CD4-positive, alpha-beta T cell treated with Interleukin-17A for 4 hours (primary cell): ENCODE data around the gene FXYD2.

Source experiments
- DNase-seq: peaks from one replicate; pipeline ENCODE4 v3.0.0-alpha.2; 2020; ENCODE audit warnings: mixed read lengths

Gene FXYD2

GRCh38 chr11:117834838-117835443 lies 10.4 kb upstream of the FXYD2 start:
- DNase-seq = no peak

GRCh38 chr11:117834068-117834810 lies 9.7 kb upstream of the FXYD2 start:
- DNase-seq = no peak

GRCh38 chr11:117833401-117833891 lies 8.9 kb upstream of the FXYD2 start:
- DNase-seq = no peak

GRCh38 chr11:117832511-117832910 lies 8.0 kb upstream of the FXYD2 start:
- DNase-seq = no peak

- no peak for DNase-seq
Measured at GRCh38 chr11:117831661-117832415, 7.3 kb upstream of the FXYD2 start.

- DNase-seq = peak; percentile 40
Measured at GRCh38 chr11:117830674-117831351, 6.3 kb upstream of the FXYD2 start.

GRCh38 chr11:117830072-117830471 lies 5.5 kb upstream of the FXYD2 start:
- no peak for DNase-seq

- DNase-seq = no peak
Measured at GRCh38 chr11:117829369-117829725, 4.8 kb upstream of the FXYD2 start.

- DNase-seq = peak; percentile 93
Measured at GRCh38 chr11:117828611-117829368, 4.2 kb upstream of the FXYD2 start.

GRCh38 chr11:117827521-117828511 lies 3.3 kb upstream of the FXYD2 start:
- peak; percentile 71 for DNase-seq

- DNase-seq = no peak
Measured at GRCh38 chr11:117826832-117827231, 2.3 kb upstream of the FXYD2 start.

- DNase-seq = no peak
Measured at GRCh38 chr11:117826190-117826570, 1.6 kb upstream of the FXYD2 start.

GRCh38 chr11:117825538-117826189 lies 1.1 kb upstream of the FXYD2 start:
- DNase-seq = no peak

- DNase-seq = peak; percentile 37
Measured at GRCh38 chr11:117823946-117824420, 561 bp downstream of the FXYD2 start.

GRCh38 chr11:117823294-117823945 lies 1.1 kb downstream of the FXYD2 start:
- peak; percentile 63 for DNase-seq

GRCh38 chr11:117822074-117823033 lies 2.2 kb downstream of the FXYD2 start:
- DNase-seq = peak; percentile 76

GRCh38 chr11:117821431-117821830 lies 3.1 kb downstream of the FXYD2 start:
- DNase-seq = no peak

GRCh38 chr11:117820516-117820915 lies 4.0 kb downstream of the FXYD2 start:
- no peak for DNase-seq

GRCh38 chr11:117820071-117820470 lies 4.5 kb downstream of the FXYD2 start:
- DNase-seq = no peak
